HCT116 (cell line): ENCODE data around the gene MYO1B. TPM values are rescaled to one million over a fixed set of nuclear protein-coding genes. Genes with fewer than 3 reads are reported as not detected.
"Not testable (repeated sequence)": the region's sequence is repeated elsewhere in the genome, so short reads cannot be mapped to it uniquely, and the experiment has no call there.

ENCODE experiments used
- ATAC-seq: fragments of 200-7000 bp; cut with Tn5 transposase; 2 replicates; pipeline ENCODE4 v1.9.1; 2020; ENCODE audit warnings: mild to moderate bottlenecking, moderate library complexity
- BruUV-seq: library from RNA; stranded (reverse); fragments of 400-500 nt; replicated peaks from 2 replicates; lab custom pipeline; 2021; lab: Mats Ljungman, UMichigan
- CTCF ChIA-PET: fragments of 300-600 bp; sonication (Branson Sonifier 250); formaldehyde crosslinking; loops from one replicate; lab custom pipeline; 2021; ENCODE audit warnings: antibody characterized with exemption; lab: Charles Lee
- POLR2A ChIA-PET: fragments of 300-600, 350-600 bp; sonication (Branson Sonifier 250); formaldehyde crosslinking; loops from one replicate; lab custom pipeline; 2021; ENCODE audit warnings: antibody characterized with exemption; lab: Charles Lee
- RAD21 ChIA-PET, 2 experiments: fragments of 300-600 bp; sonication (Branson Sonifier 250); formaldehyde crosslinking; loops; one replicate each; lab custom pipeline; 2023; ENCODE audit warnings: low total read pairs in 2 of 2; ENCODE audit not compliant: uncharacterized antibody in 2 of 2, unreplicated experiment in 2 of 2, low non-redundant PET in 1 of 2; lab: Charles Lee
- DNase-seq: peaks from one replicate; pipeline ENCODE4 v3.0.0-alpha.2; 2010; ENCODE audit warnings: low read depth, low spot score
- H2AFZ ChIP-seq: fragments of 200-600 bp; shearing (Covaris generic), sonication (generic); 2 replicates; pipeline ENCODE4 v1.6.1; 2017; ENCODE audit warnings: low read depth, mixed run types, mixed read lengths, antibody characterized with exemption, low read length; ENCODE audit not compliant: poor library complexity, severe bottlenecking
- H3K27ac ChIP-seq: 2 replicates; pipeline ENCODE4 v1.5.1; 2012; ENCODE audit warnings: low read depth, low read length
- H3K27me3 ChIP-seq: fragments of 200-600 bp; sonication (generic); 2 replicates; pipeline ENCODE4 v1.6.1; 2016; ENCODE audit warnings: mixed run types, low read length, mixed read lengths; ENCODE audit not compliant: insufficient read depth
- H3K36me3 ChIP-seq, 2 experiments: fragments of 200-500 bp in 1 of 2; fragments of 200-600 bp in 1 of 2; sonication (Bioruptor generic) in 1 of 2; sonication (generic) in 1 of 2; 2 replicates each; pipeline versions ENCODE4 v1.5.1 to v1.6.1; 2014 to 2016; ENCODE audit warnings: low read length in 2 of 2, inconsistent platforms in 1 of 2, mixed read lengths in 1 of 2, mixed run types in 1 of 2; ENCODE audit not compliant: insufficient read depth in 2 of 2, control insufficient read depth in 1 of 2
- H3K4me1 ChIP-seq, 2 experiments: fragments of 200-600 bp in 1 of 2; sonication (generic) in 1 of 2; 2 replicates each; pipeline versions ENCODE4 v1.5.1 to v1.6.1; 2012 to 2017; ENCODE audit warnings: low read length in 2 of 2, inconsistent platforms in 1 of 2, mild to moderate bottlenecking in 1 of 2, mixed read lengths in 1 of 2, mixed run types in 1 of 2, moderate library complexity in 1 of 2; ENCODE audit not compliant: insufficient read depth in 2 of 2, control insufficient read depth in 1 of 2
- H3K4me2 ChIP-seq: fragments of 200-600 bp; sonication (generic); 2 replicates; pipeline ENCODE4 v1.6.1; 2017; ENCODE audit warnings: mixed run types, low read length, mixed read lengths
- H3K4me3 ChIP-seq, 2 experiments: fragments of 200-600 bp in 1 of 2; sonication (generic) in 1 of 2; replicated peaks in 1 of 2; 2 replicates each; pipeline ENCODE4 v1.5.1; 2011 to 2016; ENCODE audit warnings: low read length in 2 of 2, control low read depth in 1 of 2, low read depth in 1 of 2, mild to moderate bottlenecking in 1 of 2, mixed read lengths in 1 of 2, mixed run types in 1 of 2
- H3K79me2 ChIP-seq: fragments of 200-600 bp; sonication (generic); 2 replicates; pipeline ENCODE4 v1.6.1; 2017; ENCODE audit warnings: mild to moderate bottlenecking, mixed run types, low read length, moderate library complexity, mixed read lengths; ENCODE audit not compliant: insufficient read depth
- H3K9ac ChIP-seq: fragments of 200-600 bp; sonication (generic); 2 replicates; pipeline ENCODE4 v1.6.1; 2016; ENCODE audit warnings: low read length, mixed read lengths
- H3K9me2 ChIP-seq: fragments of 200-600 bp; sonication (generic), shearing (Covaris generic); 2 replicates; pipeline ENCODE4 v1.6.1; 2017; ENCODE audit warnings: mixed run types, mild to moderate bottlenecking, moderate library complexity; ENCODE audit not compliant: insufficient read depth
- H3K9me3 ChIP-seq, 2 experiments: fragments of 200-500 bp in 1 of 2; fragments of 200-600 bp in 1 of 2; sonication (Bioruptor generic) in 1 of 2; sonication (generic) in 1 of 2; 2 replicates each; pipeline ENCODE4 v1.6.1; 2014 to 2017; ENCODE audit warnings: low read length in 2 of 2, mixed read lengths in 2 of 2, inconsistent platforms in 1 of 2, low read depth in 1 of 2, mild to moderate bottlenecking in 1 of 2, mixed run types in 1 of 2, moderate library complexity in 1 of 2; ENCODE audit not compliant: control insufficient read depth in 1 of 2, insufficient read depth in 1 of 2
- H4K20me1 ChIP-seq: fragments of 200-600 bp; sonication (generic), shearing (Covaris generic); 2 replicates; pipeline ENCODE4 v1.6.1; 2017; ENCODE audit warnings: mixed run types, mild to moderate bottlenecking, moderate library complexity; ENCODE audit not compliant: insufficient read depth
- CBX3 ChIP-seq: IDR thresholded peaks from 2 replicates; pipeline ENCODE4 v1.6.1; 2012; ENCODE audit warnings: low read depth
- EGR1 ChIP-seq: IDR thresholded peaks from 2 replicates; pipeline ENCODE4 v1.6.1; 2012; ENCODE audit warnings: low read depth
- ELF1 ChIP-seq: IDR thresholded peaks from 2 replicates; pipeline ENCODE4 v1.6.1; 2012; ENCODE audit warnings: low read depth, borderline replicate concordance
- EZH2 ChIP-seq: fragments of 200-600 bp; sonication (generic); IDR thresholded peaks from 2 replicates; pipeline ENCODE4 v1.6.1; 2017; ENCODE audit warnings: antibody characterized with exemption, mixed run types
- FOSL1 ChIP-seq: IDR thresholded peaks from 2 replicates; pipeline ENCODE4 v1.6.1; 2012; ENCODE audit warnings: low read depth
- POLR2AphosphoS5 ChIP-seq: IDR thresholded peaks from 2 replicates; pipeline ENCODE4 v1.6.1; 2011; ENCODE audit warnings: mild to moderate bottlenecking, low read depth, low read length, moderate library complexity
- SIN3A ChIP-seq: IDR thresholded peaks from 2 replicates; pipeline ENCODE4 v1.6.1; 2012; ENCODE audit warnings: low read depth
- TCF7L2 ChIP-seq: IDR thresholded peaks from 2 replicates; pipeline ENCODE4 v1.7.0; 2011; ENCODE audit warnings: borderline replicate concordance, inconsistent platforms; ENCODE audit not compliant: insufficient read depth, insufficient read length; ENCODE audit errors: extremely low read depth
- ZFX ChIP-seq: fragments of 450-650 bp; IDR thresholded peaks from 2 replicates; pipeline ENCODE4 v1.6.1; 2017
- ZNF274 ChIP-seq: fragments of 200-500 bp; sonication (Bioruptor generic); IDR thresholded peaks from 2 replicates; pipeline ENCODE4 v1.6.1; 2014; ENCODE audit warnings: mild to moderate bottlenecking, low read depth, low read length, inconsistent platforms
- intact Hi-C: fragments of 100-400 bp; cut with micrococcal nuclease; formaldehyde crosslinking; loops from 2 replicates; pipeline ENCODE4 v1.10.0; 2022
- total RNA-seq: library from RNA; stranded (reverse); gene quantifications from one replicate; pipeline ENCODE4 v1.2.1, GENCODE V29; 2021; ENCODE audit not compliant: unreplicated experiment
- TF ChIP-seq, protein P1 (sequence below): IDR thresholded peaks from 2 replicates; pipeline ENCODE4 v1.6.1; 2012; ENCODE audit warnings: low read depth
- TF ChIP-seq, protein P2 (sequence below): IDR thresholded peaks from 2 replicates; pipeline ENCODE4 v1.6.1; 2011; ENCODE audit warnings: mild to moderate bottlenecking, low read length, moderate library complexity; ENCODE audit not compliant: insufficient replicate concordance; ENCODE audit errors: extremely low read depth
- TF ChIP-seq, protein P3 (sequence below), 3 experiments: fragments of 200-600 bp in 1 of 3; sonication (generic) in 1 of 3; IDR thresholded peaks in 2 of 3; conservative IDR thresholded peaks in 1 of 3; 2 replicates each; pipeline ENCODE4 v1.5.1; 2012 to 2017; ENCODE audit warnings: low read depth in 2 of 3, low read length in 2 of 3, antibody characterized with exemption in 1 of 3, borderline replicate concordance in 1 of 3, control low read depth in 1 of 3, mild to moderate bottlenecking in 1 of 3, mixed read lengths in 1 of 3, mixed run types in 1 of 3, moderate library complexity in 1 of 3; ENCODE audit not compliant: insufficient read depth in 1 of 3
- TF ChIP-seq, protein P4 (sequence below): IDR thresholded peaks from 2 replicates; pipeline ENCODE4 v1.6.1; 2012

The MYO1B gene
- total RNA-seq, 1 experiment from 2014 or later: 51.7 TPM

DNA sequence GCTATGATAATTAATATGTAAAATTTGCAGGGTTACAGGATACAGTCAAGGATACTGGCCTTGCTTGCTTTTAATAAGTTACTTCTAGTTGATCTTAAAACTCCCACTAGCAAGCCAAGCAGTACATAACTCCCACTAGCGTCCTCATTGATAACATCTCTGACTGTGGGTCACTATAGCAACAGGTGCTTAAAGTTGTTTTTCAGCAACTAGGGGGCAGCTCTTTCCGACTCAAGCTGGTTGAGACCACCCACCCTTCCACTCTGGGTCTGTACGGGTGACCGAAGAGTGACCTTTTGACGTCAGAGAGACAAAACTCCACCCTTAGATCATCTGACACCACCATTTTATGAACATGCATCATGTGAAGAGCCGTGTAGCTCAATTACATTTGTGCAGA is 208.6 kb downstream of the MYO1B start:
- no peak overlapping the region for H3K9ac ChIP-seq
- no peaks in the 10 kb centered on the region for H3K79me2 ChIP-seq
- intact Hi-C loops: no loop called here
- no peak overlapping the region for H3K4me3 ChIP-seq
- ChIA-PET CTCF (no interaction called here), POLR2A (no interaction called here), RAD21 (no interaction called here)
- TF ChIP-seq TCF7L2 (no peak), POLR2AphosphoS5 (no peak), EGR1 (no peak), ZNF274 (no peak), ZFX (no peak), CBX3 (no peak), FOSL1 (no peak), EZH2 (no peak), ELF1 (no peak), SIN3A (no peak)
- TF ChIP-seq, protein P1, sequence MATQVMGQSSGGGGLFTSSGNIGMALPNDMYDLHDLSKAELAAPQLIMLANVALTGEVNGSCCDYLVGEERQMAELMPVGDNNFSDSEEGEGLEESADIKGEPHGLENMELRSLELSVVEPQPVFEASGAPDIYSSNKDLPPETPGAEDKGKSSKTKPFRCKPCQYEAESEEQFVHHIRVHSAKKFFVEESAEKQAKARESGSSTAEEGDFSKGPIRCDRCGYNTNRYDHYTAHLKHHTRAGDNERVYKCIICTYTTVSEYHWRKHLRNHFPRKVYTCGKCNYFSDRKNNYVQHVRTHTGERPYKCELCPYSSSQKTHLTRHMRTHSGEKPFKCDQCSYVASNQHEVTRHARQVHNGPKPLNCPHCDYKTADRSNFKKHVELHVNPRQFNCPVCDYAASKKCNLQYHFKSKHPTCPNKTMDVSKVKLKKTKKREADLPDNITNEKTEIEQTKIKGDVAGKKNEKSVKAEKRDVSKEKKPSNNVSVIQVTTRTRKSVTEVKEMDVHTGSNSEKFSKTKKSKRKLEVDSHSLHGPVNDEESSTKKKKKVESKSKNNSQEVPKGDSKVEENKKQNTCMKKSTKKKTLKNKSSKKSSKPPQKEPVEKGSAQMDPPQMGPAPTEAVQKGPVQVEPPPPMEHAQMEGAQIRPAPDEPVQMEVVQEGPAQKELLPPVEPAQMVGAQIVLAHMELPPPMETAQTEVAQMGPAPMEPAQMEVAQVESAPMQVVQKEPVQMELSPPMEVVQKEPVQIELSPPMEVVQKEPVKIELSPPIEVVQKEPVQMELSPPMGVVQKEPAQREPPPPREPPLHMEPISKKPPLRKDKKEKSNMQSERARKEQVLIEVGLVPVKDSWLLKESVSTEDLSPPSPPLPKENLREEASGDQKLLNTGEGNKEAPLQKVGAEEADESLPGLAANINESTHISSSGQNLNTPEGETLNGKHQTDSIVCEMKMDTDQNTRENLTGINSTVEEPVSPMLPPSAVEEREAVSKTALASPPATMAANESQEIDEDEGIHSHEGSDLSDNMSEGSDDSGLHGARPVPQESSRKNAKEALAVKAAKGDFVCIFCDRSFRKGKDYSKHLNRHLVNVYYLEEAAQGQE: no peak
- TF ChIP-seq, protein P2, sequence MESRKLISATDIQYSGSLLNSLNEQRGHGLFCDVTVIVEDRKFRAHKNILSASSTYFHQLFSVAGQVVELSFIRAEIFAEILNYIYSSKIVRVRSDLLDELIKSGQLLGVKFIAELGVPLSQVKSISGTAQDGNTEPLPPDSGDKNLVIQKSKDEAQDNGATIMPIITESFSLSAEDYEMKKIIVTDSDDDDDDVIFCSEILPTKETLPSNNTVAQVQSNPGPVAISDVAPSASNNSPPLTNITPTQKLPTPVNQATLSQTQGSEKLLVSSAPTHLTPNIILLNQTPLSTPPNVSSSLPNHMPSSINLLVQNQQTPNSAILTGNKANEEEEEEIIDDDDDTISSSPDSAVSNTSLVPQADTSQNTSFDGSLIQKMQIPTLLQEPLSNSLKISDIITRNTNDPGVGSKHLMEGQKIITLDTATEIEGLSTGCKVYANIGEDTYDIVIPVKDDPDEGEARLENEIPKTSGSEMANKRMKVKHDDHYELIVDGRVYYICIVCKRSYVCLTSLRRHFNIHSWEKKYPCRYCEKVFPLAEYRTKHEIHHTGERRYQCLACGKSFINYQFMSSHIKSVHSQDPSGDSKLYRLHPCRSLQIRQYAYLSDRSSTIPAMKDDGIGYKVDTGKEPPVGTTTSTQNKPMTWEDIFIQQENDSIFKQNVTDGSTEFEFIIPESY: no peak
- TF ChIP-seq, protein P3, sequence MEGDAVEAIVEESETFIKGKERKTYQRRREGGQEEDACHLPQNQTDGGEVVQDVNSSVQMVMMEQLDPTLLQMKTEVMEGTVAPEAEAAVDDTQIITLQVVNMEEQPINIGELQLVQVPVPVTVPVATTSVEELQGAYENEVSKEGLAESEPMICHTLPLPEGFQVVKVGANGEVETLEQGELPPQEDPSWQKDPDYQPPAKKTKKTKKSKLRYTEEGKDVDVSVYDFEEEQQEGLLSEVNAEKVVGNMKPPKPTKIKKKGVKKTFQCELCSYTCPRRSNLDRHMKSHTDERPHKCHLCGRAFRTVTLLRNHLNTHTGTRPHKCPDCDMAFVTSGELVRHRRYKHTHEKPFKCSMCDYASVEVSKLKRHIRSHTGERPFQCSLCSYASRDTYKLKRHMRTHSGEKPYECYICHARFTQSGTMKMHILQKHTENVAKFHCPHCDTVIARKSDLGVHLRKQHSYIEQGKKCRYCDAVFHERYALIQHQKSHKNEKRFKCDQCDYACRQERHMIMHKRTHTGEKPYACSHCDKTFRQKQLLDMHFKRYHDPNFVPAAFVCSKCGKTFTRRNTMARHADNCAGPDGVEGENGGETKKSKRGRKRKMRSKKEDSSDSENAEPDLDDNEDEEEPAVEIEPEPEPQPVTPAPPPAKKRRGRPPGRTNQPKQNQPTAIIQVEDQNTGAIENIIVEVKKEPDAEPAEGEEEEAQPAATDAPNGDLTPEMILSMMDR (IDR thresholded peaks at IDR 0.05 in 2 of 3, conservative IDR thresholded peaks at IDR 0.05 in 1 of 3; ENCODE audit: borderline replicate concordance in 1 of 3, insufficient read depth in 1 of 3, low read depth in 2 of 3, low read length in 2 of 3): no peak
- TF ChIP-seq, protein P4, sequence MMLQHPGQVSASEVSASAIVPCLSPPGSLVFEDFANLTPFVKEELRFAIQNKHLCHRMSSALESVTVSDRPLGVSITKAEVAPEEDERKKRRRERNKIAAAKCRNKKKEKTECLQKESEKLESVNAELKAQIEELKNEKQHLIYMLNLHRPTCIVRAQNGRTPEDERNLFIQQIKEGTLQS: no peak
- H3K9me3 ChIP-seq: no peaks in the 10 kb centered on the region
- no peak overlapping the region for H3K4me2 ChIP-seq
- no peaks in the 10 kb centered on the region for H4K20me1 ChIP-seq
- H3K36me3 ChIP-seq: no peaks in the 10 kb centered on the region
- BruUV-seq: no TSS peak
- DNase-seq (no peak), ATAC-seq (no peak)
- no peak overlapping the region for H3K27ac ChIP-seq
- H3K9me2 ChIP-seq: peaks cover 2% of the 10 kb centered on the region; the same call in 1 of the 2 replicates
- no peak overlapping the region for H2AFZ ChIP-seq
- H3K27me3 ChIP-seq: no peaks in the 10 kb centered on the region
- H3K4me1 ChIP-seq: no peaks in the 10 kb centered on the region

DNA sequence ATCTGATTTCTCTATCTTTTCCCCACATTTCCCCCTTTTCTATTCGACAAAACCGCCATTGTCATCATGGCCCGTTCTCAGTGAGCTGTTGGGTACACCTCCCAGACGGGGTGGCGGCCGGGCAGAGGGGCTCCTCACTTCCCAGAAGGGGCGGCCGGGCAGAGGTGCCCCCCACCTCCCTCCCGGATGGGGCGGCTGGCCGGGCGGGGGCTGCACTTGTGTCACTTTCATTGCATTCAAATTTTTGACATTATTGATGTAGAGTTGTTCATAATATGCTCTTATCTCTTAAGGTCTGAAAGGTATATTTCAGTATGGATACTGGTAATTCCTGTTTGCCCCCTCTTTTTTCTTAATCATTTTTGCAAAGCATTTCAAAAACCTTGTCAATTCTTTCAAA is 211.3 kb downstream of the MYO1B start:
- H3K4me1 ChIP-seq, RAD21 ChIA-PET, H3K36me3 ChIP-seq, H3K79me2 ChIP-seq, CTCF ChIA-PET, H3K27me3 ChIP-seq, H4K20me1 ChIP-seq, H2AFZ ChIP-seq, H3K9me2 ChIP-seq, H3K9ac ChIP-seq, POLR2A ChIA-PET, BruUV-seq, H3K27ac ChIP-seq, DNase-seq, H3K9me3 ChIP-seq, intact Hi-C loops, ATAC-seq, H3K4me3 ChIP-seq, H3K4me2 ChIP-seq: not testable (repeated sequence)
